CD4-positive, alpha-beta T cell treated with Interleukin-15 for 1 hour (primary cell): ENCODE results near the gene PRKD2.

Source experiments
- DNase-seq: peaks from one replicate; pipeline ENCODE4 v3.0.0-alpha.2; 2020

The PRKD2 gene

GRCh38 chr19:46741447-46741846, 24.5 kb upstream of the PRKD2 start:
- no peak for DNase-seq

- no peak for DNase-seq
Observed at GRCh38 chr19:46739290-46739771, 22.4 kb upstream of the PRKD2 start.

GRCh38 chr19:46737761-46738171, 20.9 kb upstream of the PRKD2 start:
- no peak for DNase-seq

- DNase-seq = no peak
Observed at GRCh38 chr19:46737298-46737654, 20.4 kb upstream of the PRKD2 start.

- no peak for DNase-seq
Observed at GRCh38 chr19:46736531-46737297, 19.8 kb upstream of the PRKD2 start.

- DNase-seq = no peak
Observed at GRCh38 chr19:46733690-46734292, 16.9 kb upstream of the PRKD2 start.

- peak; percentile 73 for DNase-seq
Observed at GRCh38 chr19:46732966-46733689, 16.2 kb upstream of the PRKD2 start.

- DNase-seq = no peak
Observed at GRCh38 chr19:46732172-46732938, 15.4 kb upstream of the PRKD2 start.

GRCh38 chr19:46731584-46731983, 14.7 kb upstream of the PRKD2 start:
- peak; percentile 45 for DNase-seq

- peak; percentile 71 for DNase-seq
Observed at GRCh38 chr19:46731007-46731501, 14.1 kb upstream of the PRKD2 start.

- DNase-seq = no peak
Observed at GRCh38 chr19:46730595-46730994, 13.7 kb upstream of the PRKD2 start.

GRCh38 chr19:46730187-46730586, 13.3 kb upstream of the PRKD2 start:
- DNase-seq = no peak

- no peak for DNase-seq
Observed at GRCh38 chr19:46729696-46730095, 12.8 kb upstream of the PRKD2 start.

- DNase-seq = peak; percentile 79
Observed at GRCh38 chr19:46728693-46729339, 11.9 kb upstream of the PRKD2 start.

GRCh38 chr19:46728208-46728607, 11.3 kb upstream of the PRKD2 start:
- DNase-seq = no peak

- DNase-seq = no peak
Observed at GRCh38 chr19:46727757-46728156, 10.8 kb upstream of the PRKD2 start.

- DNase-seq = no peak
Observed at GRCh38 chr19:46726971-46727501, 10.1 kb upstream of the PRKD2 start.

GRCh38 chr19:46726551-46726950, 9.6 kb upstream of the PRKD2 start:
- DNase-seq = no peak

- no peak for DNase-seq
Observed at GRCh38 chr19:46725859-46726393, 9.0 kb upstream of the PRKD2 start.

GRCh38 chr19:46725036-46725820, 8.3 kb upstream of the PRKD2 start:
- DNase-seq = no peak

- DNase-seq = no peak
Observed at GRCh38 chr19:46724468-46724867, 7.6 kb upstream of the PRKD2 start.
